Panc1 (cell line): ENCODE results near the gene PTPRO. TPM values are rescaled to one million over a fixed set of nuclear protein-coding genes. Genes with fewer than 3 reads are reported as not detected.

ENCODE experiments used
- ATAC-seq: fragments of 200-7000 bp; cut with Tn5 transposase; 2 replicates; pipeline ENCODE4 v1.9.1; 2020; ENCODE audit warnings: mild to moderate bottlenecking, moderate library complexity
- BruUV-seq: library from RNA; stranded (reverse); fragments of 400-500 nt; replicated peaks from 2 replicates; lab custom pipeline; 2021; lab: Mats Ljungman, UMichigan
- CTCF ChIA-PET: fragments of 300-600 bp; sonication (Branson Sonifier 250); formaldehyde crosslinking; loops from one replicate; lab custom pipeline; 2022; ENCODE audit warnings: antibody characterized with exemption; lab: Charles Lee
- POLR2A ChIA-PET: fragments of 300-600 bp; sonication (Branson Sonifier 250); formaldehyde crosslinking; loops from one replicate; lab custom pipeline; 2022; ENCODE audit warnings: antibody characterized with exemption; lab: Charles Lee
- DNase-seq: peaks from one replicate; pipeline ENCODE4 v3.0.0-alpha.2; 2010; ENCODE audit warnings: low read depth, low spot score
- H3K27ac ChIP-seq: 2 replicates; pipeline ENCODE4 v1.5.1; 2011; ENCODE audit warnings: mild to moderate bottlenecking, low read length, inconsistent platforms
- H3K27me3 ChIP-seq: fragments of 200-500 bp; sonication (Bioruptor generic); 2 replicates; pipeline ENCODE4 v1.6.0; 2014; ENCODE audit warnings: low read length, inconsistent platforms; ENCODE audit not compliant: control insufficient read depth, insufficient read depth
- H3K36me3 ChIP-seq: fragments of 200-500 bp; sonication (Bioruptor generic); 2 replicates; pipeline ENCODE4 v1.5.1; 2014; ENCODE audit warnings: inconsistent platforms, mild to moderate bottlenecking, low read length, moderate library complexity; ENCODE audit not compliant: control insufficient read depth, insufficient read depth
- H3K4me1 ChIP-seq: 2 replicates; pipeline ENCODE4 v1.5.1; 2011; ENCODE audit warnings: inconsistent platforms, mild to moderate bottlenecking, low read length, moderate library complexity; ENCODE audit not compliant: control insufficient read depth, insufficient read depth
- H3K4me3 ChIP-seq, 2 experiments: 2 replicates each; pipeline ENCODE4 v1.5.1; 2011 to 2012; ENCODE audit warnings: low read depth in 2 of 2, low read length in 2 of 2, mild to moderate bottlenecking in 2 of 2, inconsistent platforms in 1 of 2, moderate library complexity in 1 of 2
- H3K9me3 ChIP-seq: fragments of 200-500 bp; sonication (Bioruptor generic); 2 replicates; pipeline ENCODE4 v1.5.1; 2014; ENCODE audit warnings: low read depth, mild to moderate bottlenecking, inconsistent platforms, low read length, moderate library complexity; ENCODE audit not compliant: control insufficient read depth, insufficient read depth
- CTCF ChIP-seq: fragments of 450-650 bp; IDR thresholded peaks from 2 replicates; pipeline ENCODE4 v1.5.1; 2017; ENCODE audit warnings: mild to moderate bottlenecking
- POLR2AphosphoS5 ChIP-seq: IDR thresholded peaks from 2 replicates; pipeline ENCODE4 v1.6.1; 2012; ENCODE audit warnings: mild to moderate bottlenecking, low read depth, low read length, moderate library complexity
- REST ChIP-seq, 2 experiments: IDR thresholded peaks; 2 replicates each; pipeline ENCODE4 v1.6.1; 2011 to 2012; ENCODE audit warnings: low read depth in 2 of 2, control low read depth in 1 of 2, low read length in 1 of 2, mild to moderate bottlenecking in 1 of 2, moderate library complexity in 1 of 2; ENCODE audit not compliant: insufficient read depth in 1 of 2
- SIN3A ChIP-seq: IDR thresholded peaks from 2 replicates; pipeline ENCODE4 v1.6.1; 2012; ENCODE audit warnings: low read depth, mild to moderate bottlenecking, low read length, moderate library complexity, borderline replicate concordance; ENCODE audit not compliant: insufficient read depth
- TCF7L2 ChIP-seq: IDR thresholded peaks from 2 replicates; pipeline ENCODE4 v1.6.1; 2011; ENCODE audit warnings: mild to moderate bottlenecking, low read depth, low read length, inconsistent platforms
- in situ Hi-C: cut with HindIII; loops from 2 replicates; pipeline ENCODE4 v1.10.0; 2016; ENCODE audit warnings: low sequenced_read_pairs, low pct_unique_long_range_greater_than_20kb
- intact Hi-C: fragments of 100-400 bp; cut with micrococcal nuclease; formaldehyde crosslinking; loops from one replicate; pipeline ENCODE4 v1.10.0; 2022; ENCODE audit not compliant: unreplicated experiment
- total RNA-seq: library from RNA; stranded (reverse); gene quantifications from one replicate; pipeline ENCODE4 v1.2.1, GENCODE V29; 2021; ENCODE audit not compliant: unreplicated experiment

Gene PTPRO
- total RNA-seq, 1 experiment from 2014 or later, result not detected

GRCh38 chr12:15597125-15597830 is 275.0 kb downstream of the PTPRO start:
- no peak for TF ChIP-seq CTCF
- no peak for TF ChIP-seq SIN3A
- TF ChIP-seq POLR2AphosphoS5, result no peak
- DNase-seq (no peak), ATAC-seq (no peak)
- no peaks in the 10 kb centered on the region for H3K4me1 ChIP-seq
- H3K4me3 ChIP-seq, result no peak overlapping the region
- H3K27ac ChIP-seq, result no peak overlapping the region
- intact Hi-C loops (no loop called here), in situ Hi-C loops (no loop called here)
- H3K36me3 ChIP-seq, result no peaks in the 10 kb centered on the region
- no TSS peak for BruUV-seq
- H3K27me3 ChIP-seq, result no peaks in the 10 kb centered on the region
- CTCF ChIA-PET, result no interaction called here
- POLR2A ChIA-PET, result interaction anchor here (0.6 kb wide), 1 partner anchor 154 kb away, joined by 5 read pairs; no protein-coding TSS in a partner anchor
- H3K9me3 ChIP-seq, result no peaks in the 10 kb centered on the region

GRCh38 chr12:15599266-15600037 is 277.1 kb downstream of the PTPRO start:
- no peaks in the 10 kb centered on the region for H3K4me1 ChIP-seq
- CTCF ChIA-PET, result no interaction called here
- no peak overlapping the region for H3K27ac ChIP-seq
- H3K4me3 ChIP-seq, result no peak overlapping the region
- no peaks in the 10 kb centered on the region for H3K27me3 ChIP-seq
- DNase-seq (no peak), ATAC-seq (no peak)
- POLR2A ChIA-PET, result no interaction called here
- no peaks in the 10 kb centered on the region for H3K36me3 ChIP-seq
- in situ Hi-C loops, result no loop called here
- H3K9me3 ChIP-seq, result no peaks in the 10 kb centered on the region
- BruUV-seq, result no TSS peak
- intact Hi-C loops, result no loop called here
- TF ChIP-seq POLR2AphosphoS5 (no peak), SIN3A (no peak), CTCF (no peak), TCF7L2 (no peak), REST (IDR thresholded peaks at IDR 0.05; ENCODE audit: insufficient read depth in 1 of 2, low read depth in 2 of 2, low read length in 1 of 2) (no peak)
